Measurements from ENCODE around the gene RHOH.

DNA sequence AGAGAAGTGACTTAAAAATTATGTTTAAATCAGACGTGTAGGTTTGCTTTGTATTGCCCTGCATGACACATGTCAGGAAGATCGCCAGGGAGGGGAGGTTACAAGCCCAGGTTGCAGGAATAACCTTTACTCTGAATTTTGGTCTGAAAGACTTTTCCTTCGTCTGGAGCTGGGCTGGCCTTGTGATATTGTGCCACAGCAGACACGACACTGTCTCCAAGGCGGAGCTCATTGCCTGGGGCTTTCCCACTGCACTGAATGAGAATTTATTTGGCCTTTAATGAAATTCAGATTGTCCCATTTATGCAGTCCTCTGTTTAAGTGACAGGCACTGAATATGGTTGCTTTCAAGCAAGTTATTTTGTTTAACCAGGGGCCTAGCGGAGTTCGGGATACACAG lies 45.1 kb downstream of the RHOH start:
- TF ChIP-seq, protein P1, sequence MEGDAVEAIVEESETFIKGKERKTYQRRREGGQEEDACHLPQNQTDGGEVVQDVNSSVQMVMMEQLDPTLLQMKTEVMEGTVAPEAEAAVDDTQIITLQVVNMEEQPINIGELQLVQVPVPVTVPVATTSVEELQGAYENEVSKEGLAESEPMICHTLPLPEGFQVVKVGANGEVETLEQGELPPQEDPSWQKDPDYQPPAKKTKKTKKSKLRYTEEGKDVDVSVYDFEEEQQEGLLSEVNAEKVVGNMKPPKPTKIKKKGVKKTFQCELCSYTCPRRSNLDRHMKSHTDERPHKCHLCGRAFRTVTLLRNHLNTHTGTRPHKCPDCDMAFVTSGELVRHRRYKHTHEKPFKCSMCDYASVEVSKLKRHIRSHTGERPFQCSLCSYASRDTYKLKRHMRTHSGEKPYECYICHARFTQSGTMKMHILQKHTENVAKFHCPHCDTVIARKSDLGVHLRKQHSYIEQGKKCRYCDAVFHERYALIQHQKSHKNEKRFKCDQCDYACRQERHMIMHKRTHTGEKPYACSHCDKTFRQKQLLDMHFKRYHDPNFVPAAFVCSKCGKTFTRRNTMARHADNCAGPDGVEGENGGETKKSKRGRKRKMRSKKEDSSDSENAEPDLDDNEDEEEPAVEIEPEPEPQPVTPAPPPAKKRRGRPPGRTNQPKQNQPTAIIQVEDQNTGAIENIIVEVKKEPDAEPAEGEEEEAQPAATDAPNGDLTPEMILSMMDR (IDR thresholded peaks at IDR 0.05), result no peak
- no peak for TF ChIP-seq POLR2A (IDR thresholded peaks at IDR 0.05)
